ENCODE results near the gene KNDC1.

Gene KNDC1

GRCh38 chr10:133206356-133207040 lies 46.5 kb downstream of the KNDC1 start:
- no peak for DNase-seq (ENCODE audit: low read depth)

GRCh38 chr10:133207041-133207600 lies 47.1 kb downstream of the KNDC1 start:
- DNase-seq (ENCODE audit: low read depth): no peak

GRCh38 chr10:133207627-133208026 lies 47.6 kb downstream of the KNDC1 start:
- no peak for DNase-seq (ENCODE audit: low read depth)

- no peak for DNase-seq (ENCODE audit: low read depth)
Measured at GRCh38 chr10:133208466-133208865, 48.4 kb downstream of the KNDC1 start.

GRCh38 chr10:133209117-133209516 lies 49.1 kb downstream of the KNDC1 start:
- no peak for DNase-seq (ENCODE audit: low read depth)

- no peak for DNase-seq (ENCODE audit: low read depth)
Measured at GRCh38 chr10:133209641-133210040, 49.6 kb downstream of the KNDC1 start.

- DNase-seq (ENCODE audit: low read depth): no peak
Measured at GRCh38 chr10:133210398-133211140, 50.5 kb downstream of the KNDC1 start.

- no peak for DNase-seq (ENCODE audit: low read depth)
Measured at GRCh38 chr10:133211141-133211830, 51.3 kb downstream of the KNDC1 start.

- no peak for DNase-seq (ENCODE audit: low read depth)
Measured at GRCh38 chr10:133211959-133212852, 52.2 kb downstream of the KNDC1 start.

GRCh38 chr10:133212853-133213494 lies 53.0 kb downstream of the KNDC1 start:
- DNase-seq (ENCODE audit: low read depth): no peak

- DNase-seq (ENCODE audit: low read depth): no peak
Measured at GRCh38 chr10:133213641-133214467, 53.8 kb downstream of the KNDC1 start.

- DNase-seq (ENCODE audit: low read depth): no peak
Measured at GRCh38 chr10:133214468-133215410, 54.7 kb downstream of the KNDC1 start.

- DNase-seq (ENCODE audit: low read depth): no peak
Measured at GRCh38 chr10:133215586-133215985, 55.6 kb downstream of the KNDC1 start.

GRCh38 chr10:133216776-133217175 lies 56.8 kb downstream of the KNDC1 start:
- DNase-seq (ENCODE audit: low read depth): no peak

GRCh38 chr10:133217800-133218589 lies 58.0 kb downstream of the KNDC1 start:
- DNase-seq (ENCODE audit: low read depth): no peak

GRCh38 chr10:133218891-133219290 lies 58.9 kb downstream of the KNDC1 start:
- no peak for DNase-seq (ENCODE audit: low read depth)

- DNase-seq (ENCODE audit: low read depth): no peak
Measured at GRCh38 chr10:133219782-133220181, 59.8 kb downstream of the KNDC1 start.

GRCh38 chr10:133221331-133221730 lies 61.3 kb downstream of the KNDC1 start:
- DNase-seq (ENCODE audit: low read depth): no peak
